Measurements from ENCODE around the gene PI4K2A. TPM values are rescaled to one million over a fixed set of nuclear protein-coding genes. Genes with fewer than 3 reads are reported as not detected.

The PI4K2A gene
- total RNA-seq: 17.5 and 19.1 TPM in 2 replicates

GRCh38 chr10:97640174-97640867 is at the start of gene PI4K2A:
Gene PI4K2A (plus strand): TSS chr10:97640671. CDS start chr10:97640743, 72 bp downstream.

GRCh38 chr10:97632949-97633884 is 7.3 kb upstream of the PI4K2A start, which contains the start of gene MORN4:
Gene MORN4 (minus strand): TSS chr10:97633500. CDS start chr10:97619653, 13,847 bp downstream.

GRCh38 chr10:97686962-97687784 is 46.7 kb downstream of the PI4K2A start, which contains the start of gene AVPI1:
Gene AVPI1 (minus strand): TSS chr10:97687241. CDS start chr10:97679905, 7,336 bp downstream.

GRCh38 chr10:97713339-97713825 is 72.9 kb downstream of the PI4K2A start, which contains the start of gene MARVELD1:
Gene MARVELD1 (plus strand): TSS chr10:97713730. CDS start chr10:97713877, 147 bp downstream.

Other genes with a start within 250 kb of the PI4K2A start
- gene RRP12, start 239.3 kb upstream of the PI4K2A start, total RNA-seq: 13.1 and 23.2 TPM in 2 replicates
- 296 and 398 TPM in 2 replicates for gene PGAM1, start 214.5 kb upstream of the PI4K2A start, total RNA-seq
- gene EXOSC1, start 194.7 kb upstream of the PI4K2A start, total RNA-seq: 21.7 and 22.3 TPM in 2 replicates
- gene ZDHHC16, start 194.5 kb upstream of the PI4K2A start, total RNA-seq: 20.1 and 24.5 TPM in 2 replicates
- 96.3 and 108 TPM in 2 replicates for gene MMS19, start 142.2 kb upstream of the PI4K2A start, total RNA-seq
- 48.3 and 48.9 TPM in 2 replicates for gene UBTD1, start 141.7 kb upstream of the PI4K2A start, total RNA-seq
- gene ANKRD2, start 67.9 kb upstream of the PI4K2A start, total RNA-seq: not detected in 2 replicates
- gene HOGA1, start 56.3 kb upstream of the PI4K2A start, total RNA-seq: not detected in 2 replicates
- gene C10orf62, start 51.0 kb upstream of the PI4K2A start, total RNA-seq: not detected in 2 replicates
- 2.7 and 15.4 TPM in 2 replicates for gene MORN4, start 7.2 kb upstream of the PI4K2A start, total RNA-seq
- 6.4 and 6.8 TPM in 2 replicates for gene AVPI1, start 46.6 kb downstream of the PI4K2A start, total RNA-seq
- gene MARVELD1, start 73.1 kb downstream of the PI4K2A start, total RNA-seq: 42.2 and 42.3 TPM in 2 replicates
- 11.2 and 11.4 TPM in 2 replicates for gene ZFYVE27, start 96.5 kb downstream of the PI4K2A start, total RNA-seq
- gene SFRP5, start 131.3 kb downstream of the PI4K2A start, total RNA-seq: 0.10 and 0.19 TPM in 2 replicates
- not detected in 2 replicates for gene GOLGA7B, start 209.2 kb downstream of the PI4K2A start, total RNA-seq